Ecto neural progenitor cell (in vitro differentiated cells): ENCODE measurements around the gene ASB9.
"Not testable (repeated sequence)": the region's sequence is repeated elsewhere in the genome, so short reads cannot be mapped to it uniquely, and the experiment has no call there.

Experiments used
- DNase-seq: peaks from one replicate; pipeline ENCODE4 v3.0.0-alpha.2; 2018; ENCODE audit warnings: low spot score

ASB9 gene

GRCh38 chrX:15241301-15241700 lies 28.6 kb downstream of the ASB9 start:
- no peak for DNase-seq

- DNase-seq, result no peak
Observed at GRCh38 chrX:15240414-15240813, 29.5 kb downstream of the ASB9 start.

- DNase-seq, result no peak
Observed at GRCh38 chrX:15236146-15236545, 33.7 kb downstream of the ASB9 start.

GRCh38 chrX:15235001-15235400 lies 34.9 kb downstream of the ASB9 start:
- DNase-seq, result no peak

GRCh38 chrX:15233416-15234015 lies 36.4 kb downstream of the ASB9 start:
- DNase-seq, result no peak

GRCh38 chrX:15224747-15225146 lies 45.1 kb downstream of the ASB9 start:
- DNase-seq, result no peak

GRCh38 chrX:15221321-15221720 lies 48.6 kb downstream of the ASB9 start:
- no peak for DNase-seq

GRCh38 chrX:15217161-15217560 lies 52.7 kb downstream of the ASB9 start:
- DNase-seq, result no peak

- DNase-seq, result no peak
Observed at GRCh38 chrX:15216280-15216679, 53.6 kb downstream of the ASB9 start.

GRCh38 chrX:15215366-15215765 lies 54.5 kb downstream of the ASB9 start:
- no peak for DNase-seq

- no peak for DNase-seq
Observed at GRCh38 chrX:15214588-15214987, 55.3 kb downstream of the ASB9 start.

GRCh38 chrX:15209096-15209495 lies 60.8 kb downstream of the ASB9 start:
- no peak for DNase-seq

- DNase-seq, result no peak
Observed at GRCh38 chrX:15207994-15208393, 61.9 kb downstream of the ASB9 start.

- DNase-seq, result no peak
Observed at GRCh38 chrX:15207384-15207783, 62.5 kb downstream of the ASB9 start.

GRCh38 chrX:15206306-15206705 lies 63.6 kb downstream of the ASB9 start:
- DNase-seq, result no peak

- DNase-seq, result no peak
Observed at GRCh38 chrX:15204130-15204751, 65.6 kb downstream of the ASB9 start.

- no peak for DNase-seq
Observed at GRCh38 chrX:15203694-15204093, 66.2 kb downstream of the ASB9 start.

- no peak for DNase-seq
Observed at GRCh38 chrX:15202454-15203177, 67.3 kb downstream of the ASB9 start.

- DNase-seq, result no peak
Observed at GRCh38 chrX:15200871-15201270, 69.0 kb downstream of the ASB9 start.

GRCh38 chrX:15198608-15199202 lies 71.2 kb downstream of the ASB9 start:
- not testable (repeated sequence) for DNase-seq

GRCh38 chrX:15194146-15194545 lies 75.7 kb downstream of the ASB9 start:
- DNase-seq, result no peak
